MM.1S (cell line): Measurements from ENCODE around the gene SYT2.

ENCODE experiments used
- DNase-seq: peaks from one replicate; pipeline ENCODE4 v3.0.0-alpha.2; 2015
- H2AFZ ChIP-seq: fragments of 300-600 bp; sonication (generic); 2 replicates; pipeline ENCODE4 v1.6.0; 2016; ENCODE audit warnings: antibody characterized with exemption, low read length
- H3F3A ChIP-seq: fragments of 300-600 bp; sonication (generic); 2 replicates; pipeline ENCODE4 v1.6.1; 2016; ENCODE audit warnings: mild to moderate bottlenecking, antibody characterized with exemption, low read length, moderate library complexity, mixed read lengths; ENCODE audit not compliant: insufficient read depth
- H3K27ac ChIP-seq: fragments of 300-600 bp; sonication (generic); 2 replicates; pipeline ENCODE4 v1.5.1; 2016; ENCODE audit warnings: mild to moderate bottlenecking, low read length
- H3K27me3 ChIP-seq: fragments of 300-600 bp; sonication (generic); replicated peaks from 2 replicates; pipeline ENCODE4 v1.6.0; 2016; ENCODE audit warnings: low read length; ENCODE audit not compliant: insufficient read depth
- H3K36me3 ChIP-seq: fragments of 300-600 bp; sonication (generic); replicated peaks from 2 replicates; pipeline ENCODE4 v1.6.1; 2016; ENCODE audit warnings: mild to moderate bottlenecking, low read length, mixed read lengths; ENCODE audit not compliant: insufficient read depth
- H3K4me1 ChIP-seq: fragments of 300-600 bp; sonication (generic); 2 replicates; pipeline ENCODE4 v1.6.1; 2016; ENCODE audit warnings: low read length, mixed read lengths
- H3K4me2 ChIP-seq: fragments of 300-600 bp; sonication (generic); 2 replicates; pipeline ENCODE4 v1.6.0; 2016; ENCODE audit warnings: low read depth, low read length
- H3K4me3 ChIP-seq: fragments of 300-600 bp; sonication (generic); 2 replicates; pipeline ENCODE4 v1.5.1; 2016; ENCODE audit warnings: low read length, mixed read lengths
- H3K79me2 ChIP-seq: fragments of 300-600 bp; sonication (generic); 2 replicates; pipeline ENCODE4 v1.6.1; 2016; ENCODE audit warnings: mixed run types, low read length, mixed read lengths
- H3K9ac ChIP-seq: fragments of 300-600 bp; sonication (generic); 2 replicates; pipeline ENCODE4 v1.6.1; 2016; ENCODE audit warnings: low read length, mixed read lengths
- H3K9me2 ChIP-seq: fragments of 300-600 bp; sonication (generic); replicated peaks from 2 replicates; pipeline ENCODE4 v1.6.1; 2016; ENCODE audit warnings: mild to moderate bottlenecking, low read length, mixed read lengths; ENCODE audit not compliant: insufficient read depth
- H3K9me3 ChIP-seq: fragments of 300-600 bp; sonication (generic); replicated peaks from 2 replicates; pipeline ENCODE4 v1.6.1; 2016; ENCODE audit warnings: mild to moderate bottlenecking, low read length, mixed read lengths; ENCODE audit not compliant: insufficient read depth
- H4K20me1 ChIP-seq: fragments of 300-600 bp; sonication (generic); 2 replicates; pipeline ENCODE4 v1.6.1; 2016; ENCODE audit warnings: mild to moderate bottlenecking, low read length, moderate library complexity, mixed read lengths; ENCODE audit not compliant: insufficient read depth
- CTCF ChIP-seq: fragments of 300-600 bp; sonication (generic); IDR thresholded peaks from 2 replicates; pipeline ENCODE4 v1.5.1; 2016; ENCODE audit warnings: antibody characterized with exemption, low read length, mixed read lengths
- EZH2 ChIP-seq: fragments of 300-600 bp; sonication (generic); optimal IDR thresholded peaks from 2 replicates; pipeline ENCODE3; 2017; ENCODE audit warnings: low read depth, mild to moderate bottlenecking, antibody characterized with exemption, low read length, mixed read lengths
- EZH2phosphoT487 ChIP-seq: fragments of 300-600 bp; sonication (generic); IDR thresholded peaks from 2 replicates; pipeline ENCODE4 v1.6.1; 2018; ENCODE audit warnings: antibody characterized with exemption, low read length

SYT2 gene

GRCh38 chr1:202694314-202694713 is 15.9 kb downstream of the SYT2 start:
- Histone ChIP-seq H2AFZ (no peak overlapping the region), H3K9me3 (no peaks in the 10 kb centered on the region), H3F3A (no peaks in the 10 kb centered on the region), H3K27me3 (peaks cover 70% of the 10 kb centered on the region), H3K4me3 (no peak overlapping the region), H4K20me1 (no peaks in the 10 kb centered on the region), H3K9ac (no peak overlapping the region), H3K36me3 (no peaks in the 10 kb centered on the region), H3K79me2 (no peaks in the 10 kb centered on the region), H3K27ac (no peak overlapping the region), H3K9me2 (no peaks in the 10 kb centered on the region), H3K4me1 (no peaks in the 10 kb centered on the region), H3K4me2 (no peak overlapping the region)
- no peak for TF ChIP-seq CTCF
- no peak for TF ChIP-seq EZH2phosphoT487
- TF ChIP-seq EZH2, result no peak
- no peak for DNase-seq

- DNase-seq, result peak; percentile 87
- H3F3A ChIP-seq, result no peaks in the 10 kb centered on the region
- H3K4me1 ChIP-seq, result no peaks in the 10 kb centered on the region
- no peak overlapping the region for H3K4me2 ChIP-seq
- H3K4me3 ChIP-seq, result no peak overlapping the region
- no peaks in the 10 kb centered on the region for H4K20me1 ChIP-seq
- peaks cover 74% of the 10 kb centered on the region for H3K27me3 ChIP-seq
- H3K27ac ChIP-seq, result no peak overlapping the region
- no peak overlapping the region for H2AFZ ChIP-seq
- no peaks in the 10 kb centered on the region for H3K9me2 ChIP-seq
- no peaks in the 10 kb centered on the region for H3K79me2 ChIP-seq
- no peaks in the 10 kb centered on the region for H3K36me3 ChIP-seq
- no peaks in the 10 kb centered on the region for H3K9me3 ChIP-seq
- TF ChIP-seq CTCF (peak; percentile 42), EZH2phosphoT487 (no peak), EZH2 (no peak)
- H3K9ac ChIP-seq, result no peak overlapping the region
These were observed 17.2 kb downstream of the SYT2 start for GRCh38 chr1:202692959-202693555.

GRCh38 chr1:202691816-202692215 is 18.4 kb downstream of the SYT2 start:
- no peak for DNase-seq
- no peaks in the 10 kb centered on the region for H3K79me2 ChIP-seq
- no peak overlapping the region for H3K9ac ChIP-seq
- no peak for TF ChIP-seq CTCF
- TF ChIP-seq EZH2phosphoT487, result no peak
- no peak for TF ChIP-seq EZH2
- no peaks in the 10 kb centered on the region for H3F3A ChIP-seq
- H3K4me1 ChIP-seq, result no peaks in the 10 kb centered on the region
- no peak overlapping the region for H3K27ac ChIP-seq
- H3K9me2 ChIP-seq, result no peaks in the 10 kb centered on the region
- H3K36me3 ChIP-seq, result no peaks in the 10 kb centered on the region
- H3K4me3 ChIP-seq, result no peak overlapping the region
- H2AFZ ChIP-seq, result no peak overlapping the region
- H3K27me3 ChIP-seq, result peaks cover 74% of the 10 kb centered on the region
- no peaks in the 10 kb centered on the region for H3K9me3 ChIP-seq
- no peaks in the 10 kb centered on the region for H4K20me1 ChIP-seq
- H3K4me2 ChIP-seq, result no peak overlapping the region
